ENCODE measurements around the gene MYOZ2.
"Not testable (repeated sequence)": the region's sequence is repeated elsewhere in the genome, so short reads cannot be mapped to it uniquely, and the experiment has no call there.

Gene MYOZ2

GRCh38 chr4:119118397-119118796 lies 17.2 kb upstream of the MYOZ2 start:
- DNase-seq (ENCODE audit: low read depth, low spot score) = no peak
- no peak overlapping the region for H3K4me3 ChIP-seq (ENCODE audit: low read length)

- H3K4me3 ChIP-seq (ENCODE audit: low read length) = no peak overlapping the region
- no peak for DNase-seq (ENCODE audit: low read depth, low spot score)
Observed at GRCh38 chr4:119124352-119124751, 11.3 kb upstream of the MYOZ2 start.

GRCh38 chr4:119125931-119126330 lies 9.7 kb upstream of the MYOZ2 start:
- no peak for DNase-seq (ENCODE audit: low read depth, low spot score)
- no peak overlapping the region for H3K4me3 ChIP-seq (ENCODE audit: low read length)

GRCh38 chr4:119128148-119128547 lies 7.5 kb upstream of the MYOZ2 start:
- H3K4me3 ChIP-seq (ENCODE audit: low read length) = no peak overlapping the region
- no peak for DNase-seq (ENCODE audit: low read depth, low spot score)

- no peak for DNase-seq (ENCODE audit: low read depth, low spot score)
Observed at GRCh38 chr4:119130365-119131065, 5.1 kb upstream of the MYOZ2 start.

GRCh38 chr4:119131164-119131563 lies 4.5 kb upstream of the MYOZ2 start:
- H3K4me3 ChIP-seq (ENCODE audit: low read length) = no peak overlapping the region

More at GRCh38 chr4:119130365-119131065, 5.1 kb upstream of the MYOZ2 start:
- no peak overlapping the region for H3K4me3 ChIP-seq (ENCODE audit: low read length)

GRCh38 chr4:119132306-119132705 lies 3.3 kb upstream of the MYOZ2 start:
- DNase-seq (ENCODE audit: low read depth, low spot score) = no peak

More at GRCh38 chr4:119131164-119131563, 4.5 kb upstream of the MYOZ2 start:
- DNase-seq (ENCODE audit: low read depth, low spot score) = no peak

GRCh38 chr4:119136546-119136945 lies 914 bp downstream of the MYOZ2 start:
- no peak overlapping the region for H3K4me3 ChIP-seq (ENCODE audit: low read length)
- no peak for DNase-seq (ENCODE audit: low read depth, low spot score)

More at GRCh38 chr4:119132306-119132705, 3.3 kb upstream of the MYOZ2 start:
- no peak overlapping the region for H3K4me3 ChIP-seq (ENCODE audit: low read length)

GRCh38 chr4:119138046-119138445 lies 2.4 kb downstream of the MYOZ2 start:
- no peak overlapping the region for H3K4me3 ChIP-seq (ENCODE audit: low read length)
- DNase-seq (ENCODE audit: low read depth, low spot score) = no peak

GRCh38 chr4:119139311-119139710 lies 3.7 kb downstream of the MYOZ2 start:
- H3K4me3 ChIP-seq (ENCODE audit: low read length) = no peak overlapping the region
- no peak for DNase-seq (ENCODE audit: low read depth, low spot score)

GRCh38 chr4:119139822-119140252 lies 4.2 kb downstream of the MYOZ2 start:
- DNase-seq (ENCODE audit: low read depth, low spot score) = no peak
- no peak overlapping the region for H3K4me3 ChIP-seq (ENCODE audit: low read length)

GRCh38 chr4:119141283-119141682 lies 5.7 kb downstream of the MYOZ2 start:
- H3K4me3 ChIP-seq (ENCODE audit: low read length); DNase-seq (ENCODE audit: low read depth, low spot score): not testable (repeated sequence)

- no peak overlapping the region for H3K4me3 ChIP-seq (ENCODE audit: low read length)
- no peak for DNase-seq (ENCODE audit: low read depth, low spot score)
Observed at GRCh38 chr4:119142833-119143232, 7.2 kb downstream of the MYOZ2 start.

- DNase-seq (ENCODE audit: low read depth, low spot score); H3K4me3 ChIP-seq (ENCODE audit: low read length): not testable (repeated sequence)
Observed at GRCh38 chr4:119143341-119143740, 7.7 kb downstream of the MYOZ2 start.

- H3K4me3 ChIP-seq (ENCODE audit: low read length) = no peak overlapping the region
- no peak for DNase-seq (ENCODE audit: low read depth, low spot score)
Observed at GRCh38 chr4:119149110-119149509, 13.5 kb downstream of the MYOZ2 start.

- H3K4me3 ChIP-seq (ENCODE audit: low read length) = no peak overlapping the region
- DNase-seq (ENCODE audit: low read depth, low spot score) = no peak
Observed at GRCh38 chr4:119151161-119151560, 15.5 kb downstream of the MYOZ2 start.

- no peak for DNase-seq (ENCODE audit: low read depth, low spot score)
- H3K4me3 ChIP-seq (ENCODE audit: low read length) = no peak overlapping the region
Observed at GRCh38 chr4:119152741-119153140, 17.1 kb downstream of the MYOZ2 start.

GRCh38 chr4:119162174-119162573 lies 26.5 kb downstream of the MYOZ2 start:
- no peak for DNase-seq (ENCODE audit: low read depth, low spot score)
- no peak overlapping the region for H3K4me3 ChIP-seq (ENCODE audit: low read length)

- no peak overlapping the region for H3K4me3 ChIP-seq (ENCODE audit: low read length)
- DNase-seq (ENCODE audit: low read depth, low spot score) = no peak
Observed at GRCh38 chr4:119165767-119166166, 30.1 kb downstream of the MYOZ2 start.

- no peak for DNase-seq (ENCODE audit: low read depth, low spot score)
- no peak overlapping the region for H3K4me3 ChIP-seq (ENCODE audit: low read length)
Observed at GRCh38 chr4:119170195-119170594, 34.6 kb downstream of the MYOZ2 start.

- no peak overlapping the region for H3K4me3 ChIP-seq (ENCODE audit: low read length)
- no peak for DNase-seq (ENCODE audit: low read depth, low spot score)
Observed at GRCh38 chr4:119172223-119172622, 36.6 kb downstream of the MYOZ2 start.
